RCC 7860 (cell line): ENCODE data around the gene HECTD2.
"Not testable (repeated sequence)": the region's sequence is repeated elsewhere in the genome, so short reads cannot be mapped to it uniquely, and the experiment has no call there.

Experiments
- DNase-seq: peaks from one replicate; pipeline ENCODE4 v3.0.0-alpha.2; 2015; ENCODE audit warnings: low spot score
- FAIRE-seq: peaks from 2 replicates; lab custom pipeline; 2012; peaks lifted over from hg19 to GRCh38; lab: Jason Lieb, UNC

Gene HECTD2

GRCh38 chr10:91528080-91528479 lies 117.9 kb downstream of the HECTD2 start:
- no peak for FAIRE-seq
- DNase-seq, result no peak

- DNase-seq (no peak), FAIRE-seq (no peak)
These were observed 118.6 kb downstream of the HECTD2 start for GRCh38 chr10:91528768-91529167.

- DNase-seq, FAIRE-seq: not testable (repeated sequence)
These were observed 124.6 kb downstream of the HECTD2 start for GRCh38 chr10:91534789-91535188.

- FAIRE-seq, result no peak
- DNase-seq, result no peak
These were observed 126.0 kb downstream of the HECTD2 start for GRCh38 chr10:91536111-91536510.

- DNase-seq, result no peak
- no peak for FAIRE-seq
These were observed 126.6 kb downstream of the HECTD2 start for GRCh38 chr10:91536733-91537132.

- DNase-seq, result no peak
- no peak for FAIRE-seq
These were observed 127.7 kb downstream of the HECTD2 start for GRCh38 chr10:91537614-91538383.

GRCh38 chr10:91539930-91540329 lies 129.8 kb downstream of the HECTD2 start:
- no peak for FAIRE-seq

GRCh38 chr10:91540733-91541132 lies 130.6 kb downstream of the HECTD2 start:
- DNase-seq, result peak; percentile 49
- FAIRE-seq, result no peak

More at GRCh38 chr10:91539930-91540329, 129.8 kb downstream of the HECTD2 start:
- no peak for DNase-seq

- DNase-seq (no peak), FAIRE-seq (no peak)
These were observed 131.3 kb downstream of the HECTD2 start for GRCh38 chr10:91541481-91541880.

GRCh38 chr10:91545384-91545783 lies 135.2 kb downstream of the HECTD2 start:
- DNase-seq, result no peak
- no peak for FAIRE-seq

GRCh38 chr10:91545838-91546237 lies 135.7 kb downstream of the HECTD2 start:
- DNase-seq (no peak), FAIRE-seq (no peak)

- FAIRE-seq (no peak), DNase-seq (no peak)
These were observed 139.1 kb downstream of the HECTD2 start for GRCh38 chr10:91549262-91549661.

- DNase-seq, result peak; percentile 15
- FAIRE-seq, result no peak
These were observed 139.9 kb downstream of the HECTD2 start for GRCh38 chr10:91550021-91550420.

GRCh38 chr10:91551856-91552255 lies 141.7 kb downstream of the HECTD2 start:
- DNase-seq (no peak), FAIRE-seq (no peak)

GRCh38 chr10:91552274-91553095 lies 142.3 kb downstream of the HECTD2 start:
- DNase-seq (no peak), FAIRE-seq (no peak)

GRCh38 chr10:91555455-91555854 lies 145.3 kb downstream of the HECTD2 start:
- FAIRE-seq (no peak), DNase-seq (no peak)

- no peak for FAIRE-seq
- no peak for DNase-seq
These were observed 146.8 kb downstream of the HECTD2 start for GRCh38 chr10:91556691-91557566.

- DNase-seq, result no peak
- no peak for FAIRE-seq
These were observed 147.5 kb downstream of the HECTD2 start for GRCh38 chr10:91557651-91558111.

GRCh38 chr10:91558473-91558872 lies 148.3 kb downstream of the HECTD2 start:
- FAIRE-seq (no peak), DNase-seq (no peak)

GRCh38 chr10:91559169-91559568 lies 149.0 kb downstream of the HECTD2 start:
- FAIRE-seq, result no peak
- no peak for DNase-seq

GRCh38 chr10:91559750-91560149 lies 149.6 kb downstream of the HECTD2 start:
- FAIRE-seq (no peak), DNase-seq (no peak)
